MCF 10A (cell line): Measurements from ENCODE around the gene UPK3A. TPM values are rescaled to one million over a fixed set of nuclear protein-coding genes. Genes with fewer than 3 reads are reported as not detected.

Experiments
- BruUV-seq: library from RNA; stranded (reverse); fragments of 400-500 nt; replicated peaks from 2 replicates; lab custom pipeline; 2021; lab: Mats Ljungman, UMichigan
- CTCF ChIA-PET: fragments of 300-600 bp; sonication (Branson Sonifier 250); formaldehyde crosslinking; extraction: SDS; loops from one replicate; lab custom pipeline; 2021; ENCODE audit warnings: antibody characterized with exemption, inconsistent platforms; lab: Yijun Ruan, JAX
- POLR2A ChIA-PET: fragments of 300-600, 350-650 bp; sonication (Branson Sonifier 250); formaldehyde crosslinking; extraction: SDS; loops from one replicate; lab custom pipeline; 2020; ENCODE audit warnings: antibody characterized with exemption, inconsistent platforms; lab: Yijun Ruan, JAX
- DNase-seq: peaks from one replicate; pipeline ENCODE4 v3.0.0-alpha.2; 2018; ENCODE audit not compliant: unreplicated experiment
- H3K27ac Mint-ChIP-seq: one replicate; pipeline ENCODE4 v1.8.0; 2022; ENCODE audit warnings: mild to moderate bottlenecking, low read depth, mixed read lengths; ENCODE audit not compliant: unreplicated experiment
- H3K27me3 Mint-ChIP-seq: one replicate; pipeline ENCODE4 v1.8.0; 2022; ENCODE audit warnings: mixed read lengths; ENCODE audit not compliant: insufficient read depth, unreplicated experiment
- H3K36me3 Mint-ChIP-seq: one replicate; pipeline ENCODE4 v1.8.0; 2022; ENCODE audit warnings: mild to moderate bottlenecking, moderate library complexity, mixed read lengths; ENCODE audit not compliant: insufficient read depth, unreplicated experiment
- H3K4me1 Mint-ChIP-seq: one replicate; pipeline ENCODE4 v1.8.0; 2022; ENCODE audit warnings: mixed read lengths; ENCODE audit not compliant: insufficient read depth, unreplicated experiment
- H3K4me3 Mint-ChIP-seq: one replicate; pipeline ENCODE4 v1.8.0; 2022; ENCODE audit warnings: mild to moderate bottlenecking, moderate library complexity, mixed read lengths; ENCODE audit not compliant: unreplicated experiment
- H3K9me3 Mint-ChIP-seq: one replicate; pipeline ENCODE4 v1.8.0; 2022; ENCODE audit warnings: mixed read lengths; ENCODE audit not compliant: unreplicated experiment
- intact Hi-C: fragments of 100-400 bp; cut with micrococcal nuclease; formaldehyde crosslinking; loops from 2 replicates; pipeline ENCODE4 v1.14.1; 2022
- total RNA-seq: library from RNA; stranded (reverse); gene quantifications from 2 replicates; pipeline ENCODE4 v1.2.3, GENCODE V29; 2022
- TF ChIP-seq, protein P1 (sequence below): fragments of 200-600 bp; IDR thresholded peaks from one replicate; pipeline ENCODE4 v1.8.0; 2022; ENCODE audit warnings: antibody characterized with exemption, mild to moderate bottlenecking; ENCODE audit not compliant: unreplicated experiment

Gene UPK3A
- total RNA-seq, 1 experiment from 2014 or later: not detected

DNA sequence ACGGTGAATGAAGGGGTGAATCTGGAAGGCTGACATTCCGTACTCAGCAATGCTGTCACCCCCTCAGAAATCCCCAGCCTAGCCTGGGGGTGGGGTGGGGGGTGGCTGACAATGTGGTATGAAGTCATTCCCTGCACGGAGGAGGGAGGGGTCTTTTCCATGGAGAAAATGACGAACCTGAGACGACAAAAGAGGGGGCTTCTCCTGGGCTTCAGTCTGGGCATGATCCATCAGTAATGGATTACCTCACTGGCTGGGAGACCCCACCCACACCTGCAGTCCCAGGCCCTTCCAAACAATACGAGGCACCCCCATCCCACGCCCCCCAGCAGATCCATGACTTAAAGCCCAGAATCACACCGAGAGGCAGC lies 45.1 kb upstream of the UPK3A start:
- Mint-ChIP-seq H3K9me3 (no peaks in the 10 kb centered on the region), H3K4me1 (no peaks in the 10 kb centered on the region), H3K4me3 (peak overlapping the region; percentile 92), H3K36me3 (peaks cover 6% of the 10 kb centered on the region), H3K27ac (no peak overlapping the region), H3K27me3 (no peaks in the 10 kb centered on the region)
- TF ChIP-seq, protein P1, sequence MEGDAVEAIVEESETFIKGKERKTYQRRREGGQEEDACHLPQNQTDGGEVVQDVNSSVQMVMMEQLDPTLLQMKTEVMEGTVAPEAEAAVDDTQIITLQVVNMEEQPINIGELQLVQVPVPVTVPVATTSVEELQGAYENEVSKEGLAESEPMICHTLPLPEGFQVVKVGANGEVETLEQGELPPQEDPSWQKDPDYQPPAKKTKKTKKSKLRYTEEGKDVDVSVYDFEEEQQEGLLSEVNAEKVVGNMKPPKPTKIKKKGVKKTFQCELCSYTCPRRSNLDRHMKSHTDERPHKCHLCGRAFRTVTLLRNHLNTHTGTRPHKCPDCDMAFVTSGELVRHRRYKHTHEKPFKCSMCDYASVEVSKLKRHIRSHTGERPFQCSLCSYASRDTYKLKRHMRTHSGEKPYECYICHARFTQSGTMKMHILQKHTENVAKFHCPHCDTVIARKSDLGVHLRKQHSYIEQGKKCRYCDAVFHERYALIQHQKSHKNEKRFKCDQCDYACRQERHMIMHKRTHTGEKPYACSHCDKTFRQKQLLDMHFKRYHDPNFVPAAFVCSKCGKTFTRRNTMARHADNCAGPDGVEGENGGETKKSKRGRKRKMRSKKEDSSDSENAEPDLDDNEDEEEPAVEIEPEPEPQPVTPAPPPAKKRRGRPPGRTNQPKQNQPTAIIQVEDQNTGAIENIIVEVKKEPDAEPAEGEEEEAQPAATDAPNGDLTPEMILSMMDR: no peak
- intact Hi-C loops: no loop called here
- POLR2A ChIA-PET: interaction anchor here (1.5 kb wide), 1 partner anchor 9 kb away, joined by 3 read pairs; no protein-coding TSS in a partner anchor
- CTCF ChIA-PET: interaction anchor here (0.7 kb wide), 1 partner anchor 66 kb away, joined by 3 read pairs; no protein-coding TSS in a partner anchor
- DNase-seq: no peak
- no TSS peak for BruUV-seq

DNA sequence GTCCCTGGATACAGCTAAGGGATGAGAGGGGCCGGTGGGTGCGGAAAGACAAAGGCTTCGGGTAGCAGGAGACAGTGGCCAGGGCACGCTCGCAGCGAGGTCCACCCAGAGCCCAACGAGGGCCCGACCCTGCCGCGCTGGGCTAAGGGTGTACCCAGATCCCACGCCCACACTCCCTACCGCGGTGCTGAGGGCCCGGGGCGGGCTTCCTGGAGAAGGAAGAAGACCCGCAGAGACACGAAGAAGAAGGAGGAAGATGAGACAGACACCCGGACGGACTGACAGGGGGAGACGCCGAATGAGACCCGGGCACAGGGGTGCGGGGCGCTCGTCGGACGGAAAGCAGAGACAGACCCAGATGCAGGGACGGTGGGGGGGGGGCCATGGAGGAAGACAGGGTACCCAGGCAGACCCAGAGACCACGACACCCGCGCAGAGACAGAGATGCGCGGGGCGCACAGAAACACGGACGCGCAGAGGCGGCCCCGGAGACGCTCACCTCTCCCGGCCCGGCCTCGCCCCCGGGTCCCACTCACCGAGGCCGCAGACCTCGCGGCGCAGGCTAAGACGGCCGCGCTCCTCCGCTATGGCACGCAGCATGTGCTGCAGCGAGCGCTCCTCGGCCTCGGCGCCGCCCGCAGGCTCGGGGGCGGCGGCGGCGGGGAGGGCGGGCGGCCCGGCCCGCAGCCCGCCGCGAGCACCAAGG lies 44.5 kb upstream of the UPK3A start:
- intact Hi-C loops: no loop called here
- TF ChIP-seq, protein P1: no peak
- peaks cover 6% of the 10 kb centered on the region for H3K36me3 Mint-ChIP-seq

DNA sequence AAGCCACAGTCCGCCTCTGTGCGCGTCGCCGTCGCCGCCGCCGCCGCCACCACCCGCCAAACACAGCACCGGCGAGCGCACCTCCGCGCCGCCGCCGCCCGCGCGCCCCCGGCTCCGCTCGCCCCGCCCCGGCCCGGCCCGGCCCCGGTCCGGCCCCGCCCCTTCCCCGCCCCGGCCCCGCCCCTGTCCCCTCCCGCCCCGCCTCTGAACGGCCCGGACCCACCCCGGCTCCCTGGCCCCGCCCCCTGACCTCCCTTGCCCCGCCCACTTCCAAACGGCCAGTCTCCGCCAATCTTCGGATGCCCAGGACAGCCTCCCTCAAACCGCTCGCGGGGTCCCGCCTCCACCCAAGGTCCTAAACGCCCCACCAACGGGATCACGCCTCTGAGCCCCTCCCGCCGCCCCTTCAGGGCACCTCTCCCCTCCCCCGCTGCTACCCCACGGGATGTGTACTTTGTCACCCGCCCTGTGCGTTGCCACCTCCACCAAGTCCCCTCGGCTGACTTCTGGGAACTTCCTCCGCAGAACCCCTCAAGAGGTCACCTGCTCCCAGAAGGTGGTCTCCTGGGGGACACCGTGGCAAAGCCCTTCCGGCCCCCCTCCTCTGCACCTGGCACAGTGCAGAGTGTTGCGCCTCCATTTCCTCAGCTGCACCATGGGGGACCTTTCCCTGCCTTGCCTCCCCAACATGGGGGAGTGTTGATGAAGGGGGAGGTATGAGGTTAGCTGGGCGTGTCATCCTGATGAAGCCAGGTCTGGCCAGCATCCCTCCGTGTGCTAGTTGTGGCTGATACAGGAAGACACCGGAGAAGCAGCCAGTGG lies 43.7 kb upstream of the UPK3A start, which contains the start of gene KIAA0930:
KIAA0930 (minus strand) TSS at position 85 of the 822 bp plus-strand sequence. CDS start 191 bp downstream, outside the sequence.
- BruUV-seq: no TSS peak
- POLR2A ChIA-PET: no interaction called here
- CTCF ChIA-PET: interaction anchor here (0.6 kb wide), 2 partner anchors 355 to 1072 kb away, joined by 3 to 4 read pairs; no protein-coding TSS in a partner anchor
- Mint-ChIP-seq H3K27me3 (no peaks in the 10 kb centered on the region), H3K27ac (no peak within 1 kb of the TSS), H3K4me1 (peaks cover 3% of the 10 kb centered on the region), H3K4me3 (peak within 1 kb of the TSS; percentile 92), H3K9me3 (no peaks in the 10 kb centered on the region), H3K36me3 (peaks cover 6% of the 10 kb centered on the region)
- intact Hi-C loops: no loop called here
- TF ChIP-seq, protein P1: no peak
- peak; percentile 65 for DNase-seq

More for the DNA sequence above, 44.5 kb upstream of the UPK3A start:
- peak overlapping the region; percentile 92 for H3K4me3 Mint-ChIP-seq
- no peaks in the 10 kb centered on the region for H3K27me3 Mint-ChIP-seq
- no peaks in the 10 kb centered on the region for H3K9me3 Mint-ChIP-seq
- peak; percentile 30 for DNase-seq
- H3K27ac Mint-ChIP-seq: no peak overlapping the region
- BruUV-seq: no TSS peak
- POLR2A ChIA-PET: interaction anchor here (1.5 kb wide), 1 partner anchor 9 kb away, joined by 3 read pairs; no protein-coding TSS in a partner anchor
- no peaks in the 10 kb centered on the region for H3K4me1 Mint-ChIP-seq
- CTCF ChIA-PET: interaction anchor here (0.7 kb wide), 1 partner anchor 65 kb away, joined by 3 read pairs; no protein-coding TSS in a partner anchor

DNA sequence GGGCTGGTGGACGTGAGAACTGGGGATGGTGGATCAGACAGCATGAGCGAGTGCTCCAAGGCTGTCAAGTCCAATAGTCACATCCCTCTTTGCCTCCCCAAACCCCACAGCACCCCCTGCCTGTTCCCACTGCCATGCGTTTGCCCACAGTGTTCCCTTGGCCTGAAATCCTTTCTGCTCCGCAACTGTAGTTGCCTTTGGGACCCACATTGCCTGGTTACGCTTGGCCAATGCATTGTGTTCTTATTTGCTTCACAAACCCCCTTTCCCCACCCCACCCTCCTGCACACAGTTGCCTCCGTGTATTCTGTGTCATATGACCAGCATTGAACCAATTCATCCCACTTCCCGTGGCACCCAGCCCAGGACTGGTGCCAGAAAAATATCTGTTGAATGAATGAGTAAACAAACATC lies 42.0 kb upstream of the UPK3A start:
- Mint-ChIP-seq H3K36me3 (peaks cover 6% of the 10 kb centered on the region), H3K4me1 (peaks cover 13% of the 10 kb centered on the region), H3K4me3 (no peak overlapping the region), H3K27ac (no peak overlapping the region), H3K9me3 (no peaks in the 10 kb centered on the region), H3K27me3 (no peaks in the 10 kb centered on the region)
- ChIA-PET POLR2A (no interaction called here), CTCF (interaction anchor here (0.5 kb wide), 1 partner anchor 576 kb away, joined by 3 read pairs; no protein-coding TSS in a partner anchor)
- DNase-seq: peak; percentile 74
- TF ChIP-seq, protein P1: no peak
- intact Hi-C loops: no loop called here
- no TSS peak for BruUV-seq
